ENCODE results near the gene YWHAB.
A peak's percentile ranks its signal among the peaks of the same experiment; 100 is the strongest.

DNA sequence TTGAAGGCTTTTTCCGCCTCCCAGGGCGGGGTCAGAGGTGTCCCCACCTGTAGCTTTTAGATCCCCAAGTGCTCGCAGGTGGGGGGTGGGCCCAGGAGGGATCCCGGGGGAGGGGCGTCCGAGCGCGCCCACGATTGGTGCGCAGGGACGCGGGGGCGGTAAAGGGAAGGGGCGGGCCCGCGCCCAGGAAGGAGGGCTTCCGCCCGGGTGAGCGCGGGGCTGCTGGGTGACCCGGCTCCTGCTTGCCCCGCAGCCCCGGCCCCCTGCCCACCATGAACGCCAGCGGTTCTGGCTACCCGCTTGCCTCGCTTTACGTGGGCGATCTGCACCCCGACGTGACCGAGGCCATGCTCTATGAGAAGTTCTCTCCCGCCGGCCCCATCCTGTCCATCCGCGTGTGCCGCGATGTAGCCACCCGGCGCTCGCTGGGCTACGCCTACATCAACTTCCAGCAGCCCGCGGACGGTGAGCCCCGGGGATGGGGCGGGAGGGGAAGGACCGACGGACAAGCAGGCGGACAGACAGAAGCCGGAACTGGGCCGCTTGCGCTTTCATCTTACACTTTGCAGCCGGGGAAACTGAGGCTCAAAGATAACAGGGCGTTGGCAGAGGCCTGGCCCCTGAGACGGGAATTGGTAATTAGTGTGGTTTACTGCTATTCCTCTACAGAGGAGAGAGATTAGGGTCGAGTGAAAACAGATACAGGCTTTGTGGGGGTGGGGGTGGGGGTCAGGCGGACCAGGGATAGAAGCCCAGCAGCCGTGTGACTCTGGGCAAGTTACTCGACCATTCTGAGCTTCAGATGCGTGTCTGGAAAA lies 24.6 kb downstream of the YWHAB start, which contains the start of gene PABPC1L:
- TF ChIP-seq, protein P1, sequence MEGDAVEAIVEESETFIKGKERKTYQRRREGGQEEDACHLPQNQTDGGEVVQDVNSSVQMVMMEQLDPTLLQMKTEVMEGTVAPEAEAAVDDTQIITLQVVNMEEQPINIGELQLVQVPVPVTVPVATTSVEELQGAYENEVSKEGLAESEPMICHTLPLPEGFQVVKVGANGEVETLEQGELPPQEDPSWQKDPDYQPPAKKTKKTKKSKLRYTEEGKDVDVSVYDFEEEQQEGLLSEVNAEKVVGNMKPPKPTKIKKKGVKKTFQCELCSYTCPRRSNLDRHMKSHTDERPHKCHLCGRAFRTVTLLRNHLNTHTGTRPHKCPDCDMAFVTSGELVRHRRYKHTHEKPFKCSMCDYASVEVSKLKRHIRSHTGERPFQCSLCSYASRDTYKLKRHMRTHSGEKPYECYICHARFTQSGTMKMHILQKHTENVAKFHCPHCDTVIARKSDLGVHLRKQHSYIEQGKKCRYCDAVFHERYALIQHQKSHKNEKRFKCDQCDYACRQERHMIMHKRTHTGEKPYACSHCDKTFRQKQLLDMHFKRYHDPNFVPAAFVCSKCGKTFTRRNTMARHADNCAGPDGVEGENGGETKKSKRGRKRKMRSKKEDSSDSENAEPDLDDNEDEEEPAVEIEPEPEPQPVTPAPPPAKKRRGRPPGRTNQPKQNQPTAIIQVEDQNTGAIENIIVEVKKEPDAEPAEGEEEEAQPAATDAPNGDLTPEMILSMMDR (IDR thresholded peaks at IDR 0.05) = no peak
- TF ChIP-seq NFATC4 (CRISPR knock-in tag; IDR thresholded peaks at IDR 0.05) (peak; percentile 84; the same call in 1 of the 2 replicates), SP1 (CRISPR knock-in tag; conservative IDR thresholded peaks at IDR 0.05) (peak; percentile 81), NFE2L1 (CRISPR knock-in tag; IDR thresholded peaks at IDR 0.05) (0 out of 2 replicates have a peak, but pooled peaks have one; percentile 51), CREB1 (CRISPR knock-in tag; IDR thresholded peaks at IDR 0.05) (no peak), SMAD4 (CRISPR knock-in tag; IDR thresholded peaks at IDR 0.05) (no peak), NR1H2 (CRISPR knock-in tag; IDR thresholded peaks at IDR 0.05) (no peak), E2F4 (CRISPR knock-in tag; IDR thresholded peaks at IDR 0.05; ENCODE audit: borderline replicate concordance, low read depth) (0 out of 2 replicates have a peak, but pooled peaks have one; percentile 50), ATF1 (CRISPR knock-in tag; IDR thresholded peaks at IDR 0.05) (no peak), KAT7 (CRISPR knock-in tag; IDR thresholded peaks at IDR 0.05; ENCODE audit: borderline replicate concordance) (no peak), AFF4 (CRISPR knock-in tag; IDR thresholded peaks at IDR 0.05; ENCODE audit: borderline replicate concordance) (no peak)
- TF ChIP-seq, protein P2, sequence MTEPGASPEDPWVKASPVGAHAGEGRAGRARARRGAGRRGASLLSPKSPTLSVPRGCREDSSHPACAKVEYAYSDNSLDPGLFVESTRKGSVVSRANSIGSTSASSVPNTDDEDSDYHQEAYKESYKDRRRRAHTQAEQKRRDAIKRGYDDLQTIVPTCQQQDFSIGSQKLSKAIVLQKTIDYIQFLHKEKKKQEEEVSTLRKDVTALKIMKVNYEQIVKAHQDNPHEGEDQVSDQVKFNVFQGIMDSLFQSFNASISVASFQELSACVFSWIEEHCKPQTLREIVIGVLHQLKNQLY (CRISPR knock-in tag; IDR thresholded peaks at IDR 0.05) = no peak
- TF ChIP-seq, protein P3, sequence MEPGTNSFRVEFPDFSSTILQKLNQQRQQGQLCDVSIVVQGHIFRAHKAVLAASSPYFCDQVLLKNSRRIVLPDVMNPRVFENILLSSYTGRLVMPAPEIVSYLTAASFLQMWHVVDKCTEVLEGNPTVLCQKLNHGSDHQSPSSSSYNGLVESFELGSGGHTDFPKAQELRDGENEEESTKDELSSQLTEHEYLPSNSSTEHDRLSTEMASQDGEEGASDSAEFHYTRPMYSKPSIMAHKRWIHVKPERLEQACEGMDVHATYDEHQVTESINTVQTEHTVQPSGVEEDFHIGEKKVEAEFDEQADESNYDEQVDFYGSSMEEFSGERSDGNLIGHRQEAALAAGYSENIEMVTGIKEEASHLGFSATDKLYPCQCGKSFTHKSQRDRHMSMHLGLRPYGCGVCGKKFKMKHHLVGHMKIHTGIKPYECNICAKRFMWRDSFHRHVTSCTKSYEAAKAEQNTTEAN (CRISPR knock-in tag; IDR thresholded peaks at IDR 0.05) = peak; percentile 48; the same call in 1 of the 2 replicates

All from WTC11 (cell line).